GM21737 (cell line): ENCODE results near the gene RNF150.
"Not testable (repeated sequence)": the region's sequence is repeated elsewhere in the genome, so short reads cannot be mapped to it uniquely, and the experiment has no call there.

Experiments used
- ATAC-seq: cut with Tn5 transposase; IDR thresholded peaks from one replicate; pipeline ENCODE4 v1.9.1; 2021; ENCODE audit warnings: mild to moderate bottlenecking, moderate library complexity; ENCODE audit not compliant: unreplicated experiment

The RNF150 gene

DNA sequence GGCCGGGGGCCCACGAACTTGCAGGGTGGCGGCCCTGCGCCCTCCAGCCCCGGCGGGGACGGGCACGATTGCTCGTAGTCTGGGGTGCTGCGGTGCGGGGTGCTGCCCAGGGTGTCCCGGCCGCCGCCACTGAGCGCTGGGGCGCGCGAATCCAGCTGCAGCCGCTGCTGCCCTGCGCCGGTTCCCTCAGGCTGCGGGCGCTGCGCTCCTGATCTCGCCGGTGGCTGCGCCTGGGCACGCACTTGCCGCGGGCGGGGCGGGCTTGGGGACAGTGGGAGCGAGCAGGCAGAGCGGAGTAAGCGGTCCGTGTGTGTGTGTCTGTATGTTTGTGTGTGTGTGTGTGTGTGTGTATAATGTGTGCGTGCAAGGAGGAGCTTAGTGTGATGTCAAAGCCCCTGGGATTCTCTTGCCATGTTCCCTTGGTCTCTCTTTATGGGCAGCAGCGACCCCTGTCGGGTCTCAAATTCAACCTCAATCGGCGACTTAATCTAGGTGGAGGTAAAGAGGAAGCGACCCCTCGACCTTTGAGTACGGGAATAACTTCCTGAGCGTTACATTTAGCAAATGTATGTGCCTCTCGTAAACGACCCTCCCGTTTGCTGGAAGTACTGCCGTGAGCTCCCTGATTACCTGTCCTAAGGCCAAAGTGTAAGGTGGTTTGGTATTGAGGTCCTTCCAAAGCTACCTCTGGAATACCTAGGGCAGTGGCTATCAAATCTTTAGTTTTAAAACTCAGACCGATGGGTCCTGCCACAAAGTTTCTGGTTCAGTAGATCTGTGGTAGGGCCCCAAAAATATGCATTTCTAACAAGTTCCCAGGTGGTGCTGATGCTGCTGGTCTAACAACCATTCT lies at the start of gene RNF150:
Gene RNF150, minus strand, starts transcription at position 324 of the 853 bp plus-strand sequence.
- ATAC-seq = peak; percentile 61

DNA sequence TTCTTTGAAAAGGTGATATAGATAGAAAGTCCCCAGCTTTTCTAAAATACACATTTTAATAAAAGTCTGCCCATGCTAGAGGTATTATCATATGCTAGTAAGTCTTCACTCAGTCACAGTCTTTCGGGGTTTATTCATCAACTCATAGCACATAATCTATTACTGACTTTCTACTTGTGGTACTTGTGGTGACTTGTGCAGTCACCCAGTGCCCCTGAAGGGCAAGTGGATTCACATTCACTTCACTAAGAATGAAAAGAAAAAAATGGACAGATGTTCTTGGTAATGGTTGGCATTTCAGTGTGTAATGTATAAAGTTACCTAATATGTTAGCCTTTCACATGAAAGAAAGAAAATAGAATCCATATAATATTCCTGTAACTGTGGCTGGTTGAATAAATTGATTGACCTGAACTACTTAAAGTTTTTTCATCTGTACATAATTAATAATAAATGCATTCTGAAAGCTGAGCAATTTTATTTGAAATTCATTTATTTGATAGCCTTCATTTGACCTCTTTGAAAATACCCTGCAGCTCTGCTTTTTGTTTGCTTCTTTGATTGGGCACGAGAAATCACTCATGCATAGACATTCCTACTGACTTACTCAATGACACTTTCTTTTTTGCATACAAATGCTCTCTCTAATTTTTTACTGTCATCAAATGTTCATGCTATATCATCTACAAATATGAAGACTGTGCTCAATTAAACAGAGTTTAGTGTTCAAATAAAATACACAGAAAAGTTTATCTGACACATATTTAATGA lies 47.9 kb upstream of the RNF150 start:
- ATAC-seq = peak; percentile 62

DNA sequence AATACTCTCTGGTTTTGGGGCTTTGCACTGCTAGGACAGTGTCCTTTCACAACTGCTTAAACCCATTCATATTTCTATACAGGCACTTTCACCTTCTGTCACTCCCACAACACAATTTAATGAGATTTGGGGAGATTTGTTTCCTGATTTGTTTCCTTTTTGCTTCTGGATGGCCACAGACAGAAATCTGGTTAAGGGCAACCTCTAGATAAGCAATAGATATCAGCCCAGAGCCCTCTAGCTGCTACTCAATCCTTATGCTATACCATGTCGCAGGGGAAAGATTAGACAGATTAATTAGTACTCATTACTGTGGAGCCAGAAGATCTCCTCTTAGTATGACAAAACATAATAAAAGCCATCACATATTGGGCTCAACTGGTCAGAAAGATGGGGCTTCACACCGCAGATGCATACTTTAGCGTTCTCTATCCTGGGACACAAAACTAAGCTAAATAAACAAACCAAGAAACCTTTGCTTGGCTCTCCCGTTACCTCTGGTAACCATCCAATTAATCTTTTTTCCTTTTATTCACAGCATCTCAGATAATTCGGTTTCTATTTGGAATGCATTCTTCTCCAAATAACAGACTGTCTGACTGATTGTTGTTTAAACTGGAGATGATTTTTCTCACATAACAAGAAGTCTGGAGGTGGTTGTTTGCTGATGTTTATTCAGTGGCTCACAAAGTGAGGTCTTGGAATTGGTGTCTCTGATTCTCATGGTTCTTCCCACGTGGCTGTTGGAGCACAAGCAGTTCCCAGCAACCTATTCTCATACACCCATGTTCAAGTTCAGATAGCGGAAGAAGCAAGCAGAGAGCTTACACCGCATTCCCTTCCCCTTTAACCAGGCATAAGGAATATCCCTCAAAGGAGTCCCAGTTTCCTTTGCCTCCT lies 46.5 kb upstream of the RNF150 start:
- ATAC-seq = no peak

DNA sequence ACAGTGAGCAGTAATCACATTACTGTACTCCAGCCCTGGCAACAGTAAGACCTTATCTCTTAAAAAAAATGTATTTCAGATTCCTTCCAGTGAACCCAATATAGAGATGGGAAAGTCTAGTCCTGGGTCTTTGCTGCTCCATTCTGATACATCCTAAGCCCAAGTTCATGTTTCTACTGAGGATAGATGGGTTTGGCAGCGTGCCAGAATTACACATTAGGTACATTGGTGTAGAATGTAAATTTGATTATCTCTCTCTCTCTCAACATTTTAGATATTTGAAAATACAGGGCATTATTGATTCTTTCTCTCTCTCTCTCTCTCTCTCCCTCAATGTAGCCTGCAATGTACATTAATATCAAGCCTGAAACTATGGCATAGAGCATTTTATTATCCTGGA lies 43.9 kb upstream of the RNF150 start:
- ATAC-seq = no peak

DNA sequence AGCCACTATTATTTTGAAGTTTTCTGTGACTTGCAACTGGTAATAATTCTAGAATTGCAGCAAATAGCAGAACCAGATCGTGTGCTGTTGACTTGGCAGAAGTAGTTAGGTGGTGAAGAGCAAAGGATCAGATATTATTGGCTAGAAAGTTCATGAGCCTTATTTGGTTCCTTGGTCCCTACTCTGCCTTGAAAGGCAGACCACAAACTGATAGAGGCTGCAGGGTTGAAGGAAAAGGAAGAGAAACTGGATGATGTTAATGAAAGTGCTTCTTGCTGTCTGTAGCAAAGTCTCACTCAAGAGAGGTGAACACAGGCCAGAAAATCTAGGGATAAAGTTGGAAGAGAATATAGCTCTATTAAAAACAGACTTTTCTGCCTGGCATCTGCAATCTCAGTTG lies 41.2 kb upstream of the RNF150 start:
- ATAC-seq = no peak

DNA sequence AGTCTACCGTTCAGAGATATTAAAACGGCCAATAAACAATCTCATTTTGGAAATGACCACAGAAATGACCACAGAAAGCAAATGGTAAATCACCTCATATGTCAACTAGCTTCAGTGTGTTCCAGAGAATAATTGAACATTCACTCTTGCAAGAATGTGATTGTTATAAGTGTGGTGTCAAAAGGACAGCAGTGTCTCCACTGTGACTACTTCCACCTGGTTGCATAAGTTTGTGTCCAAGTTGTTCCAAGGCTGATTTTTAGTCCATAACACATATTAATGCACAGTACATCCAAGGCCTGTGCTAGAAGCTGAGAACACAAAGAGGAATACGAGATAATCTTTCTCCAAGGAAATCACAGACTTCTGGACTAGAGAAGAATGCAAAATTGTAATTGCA lies 37.4 kb upstream of the RNF150 start:
- no peak for ATAC-seq

DNA sequence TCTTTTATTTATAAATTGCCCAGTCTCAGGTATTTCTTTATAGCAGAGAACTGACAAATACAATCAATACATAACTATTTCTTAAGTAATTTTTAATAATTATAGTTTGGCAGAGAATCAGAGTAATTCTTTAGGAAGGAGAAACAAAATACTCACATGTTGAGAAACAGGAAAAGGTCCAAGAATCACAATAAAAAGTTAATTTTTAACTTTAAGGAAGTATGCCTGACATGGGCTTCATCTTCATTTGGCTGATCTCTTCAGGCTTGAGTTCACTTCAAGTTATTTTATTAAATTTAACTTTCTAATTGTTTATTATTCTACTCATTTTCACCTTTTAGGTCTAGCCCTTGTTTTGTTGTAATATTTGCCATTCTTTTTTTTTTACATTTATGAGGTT lies 36.1 kb upstream of the RNF150 start:
- no peak for ATAC-seq

DNA sequence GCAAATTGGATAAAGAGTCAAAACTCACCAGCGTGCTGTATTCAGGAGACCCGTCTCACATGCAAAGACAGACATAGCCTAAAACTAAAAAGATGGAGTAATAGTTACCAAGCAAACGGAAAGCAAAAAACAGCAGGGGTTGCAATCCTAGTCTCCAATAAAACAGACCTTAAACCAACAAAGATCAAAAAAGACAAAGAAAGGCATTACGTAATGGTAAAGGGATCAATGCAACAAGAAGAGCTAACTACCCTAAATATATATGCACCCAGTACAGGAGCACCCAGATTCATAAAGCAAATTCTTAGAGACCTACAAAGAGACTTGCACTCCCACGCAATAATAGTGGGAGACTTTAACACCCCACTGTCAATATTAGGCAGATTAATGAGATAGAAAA lies 31.7 kb upstream of the RNF150 start:
- not testable (repeated sequence) for ATAC-seq

DNA sequence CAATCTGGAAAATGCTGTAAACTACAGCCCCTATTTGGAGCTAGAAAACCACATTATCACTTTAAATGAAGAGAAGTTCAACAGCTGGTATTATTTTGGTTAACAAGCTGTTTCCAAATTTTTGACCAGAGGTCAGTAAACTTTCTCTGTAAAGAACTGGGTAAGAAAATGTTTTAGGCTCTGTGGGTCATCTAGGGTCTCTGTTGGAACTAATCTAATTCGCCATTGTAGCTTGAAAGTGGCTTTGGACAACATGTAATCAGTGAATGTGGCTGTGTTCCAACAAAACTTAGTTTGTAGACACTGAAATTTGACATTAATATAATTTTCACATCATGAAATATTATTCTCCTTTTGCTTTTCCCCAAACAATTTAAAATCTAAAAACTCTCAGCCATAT lies 25.8 kb upstream of the RNF150 start:
- no peak for ATAC-seq

DNA sequence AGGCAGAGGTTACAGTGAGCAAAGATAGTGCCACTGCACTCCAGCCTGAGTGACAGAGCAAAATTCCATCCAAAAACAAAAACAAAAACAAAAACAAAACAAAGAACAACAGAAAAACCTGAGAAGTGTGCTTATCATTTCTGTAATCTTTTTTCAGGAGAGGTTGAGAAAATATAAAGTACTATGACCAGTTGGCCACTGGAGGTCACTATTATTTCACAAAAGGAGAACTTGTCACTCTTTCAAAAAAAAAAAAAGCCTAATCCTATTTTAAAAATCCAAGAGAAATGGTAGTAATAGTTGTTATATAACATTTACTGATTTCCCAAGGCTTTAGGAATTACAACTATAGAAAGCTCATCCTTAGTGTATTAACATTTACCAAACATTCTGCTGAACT lies 24.9 kb upstream of the RNF150 start:
- ATAC-seq = no peak

DNA sequence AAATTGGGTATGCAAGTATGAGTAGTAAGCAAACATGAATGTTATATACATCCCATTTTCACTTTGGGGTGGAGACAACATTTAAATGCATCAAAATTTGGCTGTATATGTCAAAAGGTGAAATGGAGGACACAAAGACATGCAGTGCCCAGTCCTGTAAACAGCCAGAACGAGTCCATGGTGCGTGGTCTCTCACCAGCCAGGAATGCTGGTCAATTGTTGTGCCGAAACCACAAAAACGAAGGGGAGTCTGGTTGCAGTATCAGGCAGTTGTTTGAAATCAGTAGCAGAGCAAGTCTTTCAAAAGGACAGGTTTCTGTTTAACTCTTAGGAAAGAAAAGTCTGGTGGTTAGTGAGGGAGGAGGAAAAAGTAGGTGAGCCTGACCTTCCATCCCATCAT lies 22.3 kb upstream of the RNF150 start:
- no peak for ATAC-seq

DNA sequence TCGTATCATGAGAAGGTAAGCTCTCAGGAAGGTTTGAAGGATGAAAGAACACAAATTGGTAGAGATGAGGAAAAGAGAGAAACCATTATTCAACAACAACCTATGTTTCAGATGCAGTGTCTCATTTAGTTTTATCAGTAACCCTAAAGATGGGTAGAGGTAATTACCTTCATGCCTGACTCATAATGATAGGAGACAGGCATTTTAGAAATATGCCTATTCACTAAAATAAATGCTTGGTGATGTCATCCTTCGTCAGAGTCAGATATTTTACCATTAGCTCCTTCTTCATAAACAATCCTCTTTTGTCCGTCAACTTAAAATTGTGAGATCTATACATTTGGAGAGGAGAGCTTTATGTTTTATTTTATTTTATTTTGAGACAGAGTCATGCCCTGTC lies 21.5 kb upstream of the RNF150 start:
- no peak for ATAC-seq

DNA sequence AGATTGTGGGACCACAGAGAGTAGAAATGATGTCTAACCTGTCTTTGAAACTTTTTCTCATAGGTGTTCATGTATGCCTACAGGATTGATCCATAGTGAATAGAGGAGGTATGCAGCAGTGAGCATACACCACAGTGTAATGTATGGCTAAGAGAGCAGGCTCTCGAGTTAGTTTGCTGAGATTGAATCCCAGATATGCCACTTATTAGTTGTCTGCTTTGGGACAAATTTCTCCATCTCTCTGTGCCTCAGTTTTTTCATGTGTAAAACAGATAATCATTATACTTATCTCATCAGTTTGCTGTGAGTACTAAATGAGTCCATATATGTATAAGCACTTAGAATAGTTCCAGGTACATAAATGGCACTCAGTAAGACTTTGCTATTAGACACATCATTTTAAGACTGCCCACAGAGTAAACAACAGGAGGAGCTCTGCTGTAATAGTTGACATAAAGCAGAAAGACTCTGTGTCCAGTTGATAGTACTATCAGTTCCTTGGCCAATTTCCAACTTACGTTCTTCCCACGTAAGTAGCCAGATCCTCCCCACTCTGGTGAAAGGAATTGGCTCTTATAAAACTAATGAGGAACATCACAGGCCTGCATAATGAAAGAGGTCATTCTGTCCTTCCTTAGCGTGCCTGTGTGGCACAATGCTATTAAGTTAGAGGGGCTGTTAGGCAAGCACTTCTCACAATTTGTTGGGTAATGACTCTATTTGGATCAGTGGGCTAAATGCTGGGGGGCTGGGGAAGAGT lies 20.7 kb upstream of the RNF150 start:
- no peak for ATAC-seq

DNA sequence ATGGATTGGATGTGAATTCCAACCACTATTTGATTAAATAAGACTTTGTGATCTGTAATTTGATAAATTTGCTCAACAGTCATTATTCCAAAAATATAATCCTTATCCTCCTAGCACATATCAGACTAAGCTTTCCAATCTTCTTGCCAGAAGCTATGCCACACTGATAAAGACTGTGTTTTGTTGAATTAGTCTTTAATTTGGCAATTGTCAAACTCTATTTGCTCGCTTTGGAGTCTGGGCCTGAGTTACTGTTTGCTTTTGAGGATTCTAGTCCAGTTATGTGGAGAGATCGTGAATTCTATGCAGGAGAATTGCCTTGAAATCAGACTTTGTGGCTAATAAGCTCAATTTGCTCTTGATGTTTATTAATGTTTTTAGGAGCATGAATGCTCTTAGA lies 10.9 kb upstream of the RNF150 start:
- ATAC-seq = no peak

DNA sequence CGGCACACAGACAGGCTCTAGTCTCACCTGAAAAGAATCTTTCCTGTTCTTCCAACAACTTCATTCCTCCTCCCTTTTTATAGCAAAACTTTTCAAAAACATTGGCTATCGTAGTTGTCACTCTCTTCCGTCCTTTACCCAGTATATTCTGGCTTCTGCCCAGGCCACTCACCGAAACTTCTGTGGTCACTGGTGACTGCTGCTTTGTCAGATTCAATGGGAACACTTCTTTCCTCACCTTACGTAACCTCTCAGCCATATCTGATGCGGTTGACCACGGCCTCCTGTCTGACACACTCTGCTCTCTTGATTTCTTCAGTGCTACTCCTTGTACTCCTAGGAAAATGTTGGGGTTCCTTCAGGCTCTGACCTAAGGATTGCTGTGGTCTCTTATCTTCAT lies 9.2 kb upstream of the RNF150 start:
- no peak for ATAC-seq

DNA sequence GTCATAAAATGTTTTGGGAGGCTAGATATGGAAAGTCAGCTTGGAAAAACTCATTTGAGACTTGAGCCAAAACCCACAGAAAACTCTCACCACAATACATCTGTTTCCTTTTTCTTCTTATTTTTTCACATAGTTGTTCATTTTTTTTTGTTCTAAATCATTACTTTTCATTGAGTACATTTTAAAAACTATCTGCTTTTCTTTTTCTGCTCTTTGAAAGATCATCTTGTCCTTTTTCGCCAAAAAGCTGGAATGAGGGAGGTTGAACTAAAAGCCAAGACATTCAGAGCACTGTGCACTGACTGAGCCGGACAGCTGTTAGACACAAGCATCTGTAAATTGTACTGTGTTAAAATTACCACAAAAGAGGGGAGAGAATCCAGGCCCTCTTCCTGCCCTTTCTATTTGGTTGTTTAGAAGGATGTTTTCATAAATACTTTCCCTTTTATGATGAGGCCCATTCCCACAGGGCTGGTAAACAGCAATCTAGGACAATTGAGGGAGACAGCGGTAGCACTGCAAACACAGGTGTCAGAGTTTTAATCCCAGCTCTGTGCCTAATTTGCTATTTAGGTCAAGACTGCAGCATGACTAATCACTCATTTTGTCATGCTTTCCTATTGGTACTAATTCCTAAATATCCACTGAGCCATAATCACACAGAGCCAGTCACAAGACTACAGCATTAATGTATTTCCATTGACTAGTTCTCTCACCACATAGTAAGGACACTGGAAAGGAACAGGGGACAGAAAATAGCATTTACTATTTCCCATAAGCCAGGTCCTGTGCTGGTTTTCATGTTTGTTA lies 7.3 kb upstream of the RNF150 start:
- ATAC-seq = no peak

DNA sequence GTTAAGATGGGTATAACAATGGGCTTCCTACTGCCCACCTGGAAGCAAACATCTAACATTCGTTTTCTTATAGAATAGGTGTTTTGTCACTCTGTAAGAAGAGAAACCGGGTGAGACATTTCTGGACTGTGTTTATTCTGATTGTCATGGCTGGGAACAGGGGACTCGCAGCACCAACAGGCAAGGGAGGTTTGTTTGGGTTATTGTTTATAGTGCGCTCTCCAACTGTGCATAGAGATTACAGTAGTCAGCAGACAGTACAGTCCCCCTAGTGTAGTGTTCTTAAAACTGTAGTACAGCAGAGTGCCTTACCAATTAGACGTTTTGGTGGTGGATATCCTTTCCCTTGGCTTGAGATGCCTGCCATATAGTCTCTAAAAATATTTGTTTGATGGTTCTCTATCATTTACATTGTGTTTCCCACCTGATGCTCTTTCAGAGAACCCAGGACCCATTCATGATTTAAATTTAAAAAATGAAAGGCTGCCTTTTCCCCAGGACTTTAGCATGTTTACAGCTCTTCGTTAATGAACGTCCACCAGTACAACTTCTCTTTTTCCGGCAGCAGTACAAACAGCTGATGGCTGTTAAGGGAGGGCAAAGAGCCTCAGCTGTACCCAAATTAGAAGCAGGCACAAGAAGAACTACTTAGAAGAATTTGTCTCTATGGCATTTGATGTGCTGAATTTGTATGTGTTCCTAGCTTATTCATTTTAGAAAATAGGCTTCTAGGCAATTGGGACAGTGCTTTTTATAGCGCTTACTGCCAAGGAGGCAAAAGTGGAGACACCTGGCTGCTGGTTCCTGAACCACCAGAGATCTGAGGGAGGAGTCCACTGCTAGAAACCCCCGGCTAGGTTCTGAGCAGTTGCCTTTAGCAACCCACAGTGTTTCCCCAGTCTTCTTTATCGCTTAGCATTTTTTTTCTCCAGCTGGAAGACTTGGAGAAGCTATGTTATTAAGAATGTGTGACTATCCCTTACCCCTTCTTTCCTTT lies 1.0 kb upstream of the RNF150 start:
- no peak for ATAC-seq

DNA sequence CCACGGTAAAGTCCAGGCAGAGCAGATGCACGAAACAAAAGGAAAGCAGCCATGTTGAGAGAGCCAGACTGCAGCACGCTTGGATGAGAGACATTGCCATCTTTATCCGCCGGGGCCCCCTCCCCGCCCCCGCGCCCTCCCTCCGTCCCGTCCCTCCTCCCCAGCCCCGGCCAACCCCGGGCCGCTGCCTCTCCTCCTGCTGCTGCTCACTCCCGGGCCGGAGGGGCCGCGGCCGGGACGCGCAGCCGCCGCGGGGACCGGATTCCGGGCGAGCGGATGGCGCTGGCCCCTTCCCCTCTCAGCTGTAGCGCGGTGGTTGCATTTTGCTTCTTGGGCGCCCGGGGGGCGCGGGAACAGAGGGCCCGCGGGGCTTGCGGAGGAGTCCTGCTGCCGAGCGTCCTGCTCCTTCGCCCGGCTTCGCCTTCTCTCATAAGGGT lies 542 bp downstream of the RNF150 start:
- ATAC-seq = no peak
